ENCODE results near the gene MSLN.
"Not testable (repeated sequence)": the region's sequence is repeated elsewhere in the genome, so short reads cannot be mapped to it uniquely, and the experiment has no call there.

MSLN gene

GRCh38 chr16:760545-761343, at the start of gene MSLN:
Gene MSLN, plus strand, starts transcription at chr16:760734. Its CDS starts 1,947 bp downstream, at chr16:762681.
- DNase-seq: no peak

- no peak for DNase-seq
These were observed 49.5 kb upstream of the MSLN start for GRCh38 chr16:711084-711483.

- DNase-seq: peak in 51 of 58 donors; percentile 18 to 80 (median 59)
These were observed 48.8 kb upstream of the MSLN start for GRCh38 chr16:711548-712320.

DNA sequence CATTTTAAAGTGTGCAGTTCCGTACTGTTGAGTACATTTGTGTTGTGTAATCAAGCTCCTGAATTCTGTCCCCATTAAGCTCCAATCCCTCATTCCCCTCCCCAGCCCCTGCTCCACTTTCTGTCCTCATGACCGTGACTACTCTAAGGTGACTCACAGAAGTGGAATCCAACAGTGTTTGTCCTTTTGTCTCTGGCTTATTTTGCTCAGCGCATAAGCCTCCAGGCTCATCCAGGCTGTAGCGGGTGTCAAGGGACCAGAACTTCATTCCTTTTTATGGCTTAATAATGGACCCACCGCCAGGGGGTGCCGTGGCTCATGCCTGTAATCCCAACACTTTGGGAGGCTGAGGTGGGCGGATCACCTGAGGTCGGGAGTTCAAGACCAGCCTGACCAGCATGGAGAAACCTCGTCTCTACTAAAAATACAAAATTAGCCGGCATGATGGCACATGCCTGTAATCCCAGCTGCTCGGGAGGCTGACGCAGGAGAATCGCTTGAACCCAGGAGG, 47.7 kb upstream of the MSLN start:
- DNase-seq: not testable (repeated sequence)

DNA sequence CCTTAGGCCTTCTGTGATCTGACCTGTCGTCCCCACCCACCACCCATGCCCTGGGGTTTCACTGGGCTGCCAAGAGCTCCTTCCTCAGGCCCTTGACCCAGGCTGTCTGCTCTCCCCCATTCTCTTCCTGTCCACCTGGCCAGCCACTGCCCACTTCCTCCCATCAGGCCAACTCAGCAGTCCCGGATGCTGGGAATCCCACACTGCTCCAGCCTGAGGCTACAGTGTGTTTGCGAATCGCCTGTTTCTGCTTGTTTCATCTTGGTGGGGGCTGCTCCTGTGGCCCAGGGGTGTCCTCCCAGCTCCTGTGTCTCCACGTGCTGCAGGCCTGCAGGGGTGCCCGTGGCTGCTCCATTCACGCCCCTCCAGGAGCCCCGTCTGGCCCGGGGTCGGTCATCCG, 46.5 kb upstream of the MSLN start:
- DNase-seq: no peak

- peak; percentile 32 to 93 (median 84) for DNase-seq
These were observed 45.7 kb upstream of the MSLN start, which contains the start of gene METRN for GRCh38 chr16:714558-715476. Gene METRN, plus strand, starts transcription at chr16:715118. Its CDS starts 172 bp downstream, at chr16:715290.

GRCh38 chr16:715477-716199, 44.9 kb upstream of the MSLN start:
- DNase-seq: peak in 5 of 58 donors; percentile 27 to 75 (median 58)

- peak in 57 of 58 donors; percentile 24 to 95 (median 84) for DNase-seq
These were observed 44.4 kb upstream of the MSLN start for GRCh38 chr16:716200-716568.

DNA sequence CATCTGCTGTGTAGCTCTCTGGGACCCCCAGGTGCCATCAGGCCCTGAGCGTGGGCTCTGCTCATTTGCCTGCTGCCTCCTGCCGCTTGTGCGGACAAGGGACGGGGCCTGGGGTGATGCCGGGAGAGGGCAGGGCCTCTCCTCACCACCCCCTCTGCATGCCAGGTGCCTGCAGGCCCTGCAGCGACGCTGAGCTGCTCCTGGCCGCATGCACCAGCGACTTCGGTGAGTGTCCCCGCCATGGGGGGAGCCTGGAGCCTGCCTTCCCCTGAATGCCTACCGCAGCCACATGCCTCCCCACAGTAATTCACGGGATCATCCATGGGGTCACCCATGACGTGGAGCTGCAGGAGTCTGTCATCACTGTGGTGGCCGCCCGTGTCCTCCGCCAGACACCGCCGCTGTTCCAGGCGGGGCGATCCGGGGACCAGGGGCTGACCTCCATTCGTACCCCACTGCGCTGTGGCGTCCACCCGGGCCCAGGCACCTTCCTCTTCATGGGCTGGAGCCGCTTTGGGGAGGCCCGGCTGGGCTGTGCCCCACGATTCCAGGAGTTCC, 43.7 kb upstream of the MSLN start:
- no peak for DNase-seq

DNA sequence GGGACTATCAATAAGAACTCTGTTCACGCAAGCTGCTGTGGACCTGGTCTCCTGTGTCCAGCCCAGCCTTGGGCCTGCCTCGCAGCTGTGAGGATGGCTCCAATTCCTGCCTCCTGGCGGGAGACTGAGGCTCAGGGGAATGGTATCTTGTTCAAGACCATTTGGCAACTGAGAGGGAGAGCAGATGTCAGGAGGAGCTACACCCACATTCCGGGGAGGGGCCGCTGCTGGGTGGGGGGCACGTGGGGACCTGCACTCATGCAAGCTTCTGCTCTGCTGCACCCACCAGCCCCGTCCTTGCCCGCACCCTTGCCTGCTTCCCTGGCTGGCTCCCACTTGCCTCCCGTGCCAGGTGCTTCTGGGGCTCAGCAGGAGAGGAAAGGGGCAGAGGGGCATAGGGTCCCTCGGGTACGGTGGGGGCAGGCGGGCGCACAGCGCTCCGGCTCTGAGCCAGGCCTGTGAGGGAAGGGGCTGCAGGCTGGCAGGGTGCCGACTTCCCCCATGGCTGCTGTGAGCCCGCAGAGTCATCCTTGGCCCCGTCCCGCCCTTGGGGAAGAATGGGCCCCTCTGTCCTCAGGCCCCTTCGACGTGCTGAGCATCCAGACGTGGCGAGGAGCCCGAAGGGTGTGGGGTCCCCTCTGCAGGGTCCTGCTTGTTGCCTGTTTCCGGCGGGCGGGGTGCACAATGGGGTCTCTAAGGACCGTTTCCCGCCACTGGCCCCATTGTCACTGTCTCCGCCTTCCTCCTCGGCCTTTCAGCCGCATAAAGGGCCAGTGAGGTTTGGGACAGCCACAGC, 42.9 kb upstream of the MSLN start:
- peak in 11 of 58 donors; percentile 19 to 51 (median 38) for DNase-seq

DNA sequence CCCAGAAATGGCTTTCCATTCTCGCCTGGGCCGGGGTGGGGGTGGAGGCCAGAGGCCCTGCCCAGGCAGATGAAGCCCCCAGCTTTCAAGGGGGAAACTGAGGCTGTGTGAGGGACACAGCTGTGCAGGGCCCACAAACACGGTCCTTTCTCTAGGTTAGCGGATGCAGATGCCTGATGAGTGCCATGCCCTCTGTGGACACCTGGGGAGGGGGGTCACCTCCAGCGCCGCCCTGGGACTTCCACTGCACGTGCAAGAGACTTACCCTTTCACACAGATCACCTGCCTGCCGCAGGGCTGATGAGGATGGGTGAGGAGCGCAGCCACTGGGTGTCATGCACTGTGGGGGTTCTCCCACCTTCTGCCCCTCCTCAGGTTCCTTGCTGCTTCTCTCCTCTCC, 42.1 kb upstream of the MSLN start:
- DNase-seq: no peak

DNA sequence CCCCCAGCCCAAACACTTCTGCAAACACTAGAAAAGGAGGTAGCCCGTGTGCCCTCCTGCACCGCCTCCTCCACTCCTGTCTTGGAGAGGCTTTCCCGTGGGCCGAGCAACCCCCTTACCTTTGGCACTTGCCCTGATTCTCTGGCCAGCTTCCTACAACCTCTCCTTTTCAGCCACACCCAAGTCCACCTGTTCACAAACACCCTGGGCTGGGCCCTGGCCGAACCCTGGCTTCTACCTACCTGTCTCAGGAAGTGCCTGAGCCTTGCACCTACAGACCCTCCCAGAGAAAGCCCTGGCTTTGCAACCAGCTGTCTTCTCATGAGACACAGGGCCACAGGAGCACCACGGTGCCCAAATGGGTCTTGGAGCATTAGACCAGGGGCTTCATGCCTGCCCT, 41.6 kb upstream of the MSLN start:
- no peak for DNase-seq

GRCh38 chr16:719815-720446, 40.6 kb upstream of the MSLN start:
- peak in 16 of 58 donors; percentile 26 to 75 (median 55) for DNase-seq

- DNase-seq: peak in 57 of 58 donors; percentile 43 to 90 (median 72)
These were observed 40.0 kb upstream of the MSLN start for GRCh38 chr16:720447-720989.

- peak in 57 of 58 donors; percentile 38 to 89 (median 77) for DNase-seq
These were observed 39.4 kb upstream of the MSLN start, which contains the start of gene ANTKMT for GRCh38 chr16:720990-721764. Gene ANTKMT, plus strand, starts transcription at chr16:721146. Its CDS starts 129 bp downstream, at chr16:721275.

GRCh38 chr16:721765-722540, 38.6 kb upstream of the MSLN start:
- DNase-seq: peak in 1 of 58 donors; percentile 39
